Kidney (tissue), 14 donors: ENCODE measurements around the gene LMO4. TPM values are rescaled to one million over a fixed set of nuclear protein-coding genes. Genes with fewer than 3 reads are reported as not detected.

Experiments
- DNase-seq, 5 donors: peaks; one replicate each; pipeline ENCODE4 v3.0.0-alpha.2; 2013 to 2020
- FAIRE-seq: peaks from 2 replicates; lab custom pipeline; 2012; peaks lifted over from hg19 to GRCh38; lab: Jason Lieb, UNC
- H3K27ac ChIP-seq, 2 donors: one replicate each; pipeline ENCODE4 v1.7.0; 2013; ENCODE audit warnings: low read depth in 2 of 2, low read length in 2 of 2, inconsistent platforms in 1 of 2
- H3K27me3 ChIP-seq: one replicate; pipeline ENCODE4 v1.7.1; 2013; ENCODE audit warnings: low read length, inconsistent platforms; ENCODE audit not compliant: control insufficient read depth, insufficient read depth
- H3K36me3 ChIP-seq, 3 donors: one replicate each; pipeline versions ENCODE4 v1.7.0 to v1.7.1; 2013; ENCODE audit warnings: low read length in 3 of 3, control low read depth in 1 of 3, inconsistent platforms in 1 of 3; ENCODE audit not compliant: insufficient read depth in 3 of 3, control insufficient read depth in 2 of 3
- H3K4me1 ChIP-seq, 3 donors: one replicate each; pipeline versions ENCODE4 v1.7.0 to v1.7.1; 2013; ENCODE audit warnings: low read length in 3 of 3, inconsistent platforms in 1 of 3, low read depth in 1 of 3; ENCODE audit not compliant: control insufficient read depth in 2 of 3, insufficient read depth in 2 of 3
- H3K4me3 ChIP-seq, 3 donors: one replicate each; pipeline versions ENCODE4 v1.7.0 to v1.8.1; 2013; ENCODE audit warnings: low read length in 3 of 3, control low read depth in 1 of 3, inconsistent platforms in 1 of 3
- H3K9ac ChIP-seq, 3 donors: one replicate each; pipeline versions ENCODE4 v1.7.0 to v1.7.1; 2013; ENCODE audit warnings: low read length in 3 of 3, control low read depth in 1 of 3, inconsistent platforms in 1 of 3
- H3K9me3 ChIP-seq, 3 donors: one replicate each; pipeline versions ENCODE4 v1.7.0 to v1.7.1; 2013; ENCODE audit warnings: low read length in 3 of 3, control low read depth in 1 of 3, inconsistent platforms in 1 of 3; ENCODE audit not compliant: control insufficient read depth in 2 of 3, insufficient read depth in 1 of 3
- CTCF ChIP-seq: IDR thresholded peaks from 3 replicates; pipeline ENCODE4 v1.5.1; 2012; ENCODE audit warnings: mild to moderate bottlenecking, moderate library complexity, borderline replicate concordance; ENCODE audit not compliant: insufficient read depth; ENCODE audit errors: extremely low read depth
- intact Hi-C: fragments of 100-400 bp; cut with DNase I; formaldehyde crosslinking; loops from one replicate; pipeline ENCODE4 v1.11.1; 2022
- polyA plus RNA-seq: library from polyadenylated mRNA; stranded (reverse); fragments of 350-450 nt; fragmentation: Illumina TruSeq; extraction: RNeasy Lipid Tissue Mini Kit (QIAGEN cat#74804); gene quantifications from one replicate; pipeline ENCODE4 v1.2.3, GENCODE V29; 2014; ENCODE audit warnings: low read depth, low replicate concordance; ENCODE audit not compliant: insufficient read depth
- total RNA-seq: library from RNA; stranded (reverse); fragmentation: NEBNext Ultra II Directional; extraction: Animal tissue kit (Norgen Biotek cat#: 25700); gene quantifications from one replicate; pipeline ENCODE4 v1.2.1, GENCODE V29; 2021
- donor health status: control.
- donor health status: control.
- donor health status: control.
- donor health status: control.
- donor health status: control.
- donor health status: DM: yes; HTN: yes; CAD: no.
- donor health status: Normal renal cell carcinoma (clear cell type).

The LMO4 gene
- total and polyA plus RNA-seq, 2 donors from 2014 or later: 39.1 to 56.2 TPM

GRCh38 chr1:87394513-87394912, 65.8 kb downstream of the LMO4 start:
- Histone ChIP-seq H3K36me3 (no peaks in the 10 kb centered on the region), H3K4me1 (peaks cover 0 to under 1% (median 0%) of the 10 kb centered on the region in 3 donors), H3K4me3 (no peak overlapping the region), H3K9ac (no peak overlapping the region), H3K27ac (no peak overlapping the region), H3K9me3 (no peaks in the 10 kb centered on the region), H3K27me3 (no peaks in the 10 kb centered on the region)
- FAIRE-seq (no peak), DNase-seq (no peak)
- TF ChIP-seq CTCF: no peak
- intact Hi-C loops: no loop called here

GRCh38 chr1:87394982-87395381, 66.3 kb downstream of the LMO4 start:
- Histone ChIP-seq H3K9ac (no peak overlapping the region), H3K4me1 (peaks cover 0 to 2% (median 0%) of the 10 kb centered on the region in 3 donors), H3K27me3 (no peaks in the 10 kb centered on the region), H3K9me3 (no peaks in the 10 kb centered on the region), H3K36me3 (no peaks in the 10 kb centered on the region), H3K4me3 (no peak overlapping the region), H3K27ac (no peak overlapping the region)
- DNase-seq (peak in 3 of 5 donors; percentile 28 to 75 (median 74)), FAIRE-seq (no peak)
- TF ChIP-seq CTCF: no peak
- intact Hi-C loops: no loop called here
